ENCODE data around the gene KCTD17.

KCTD17 gene

GRCh38 chr22:37058917-37059701 is 7.6 kb downstream of the KCTD17 start:
- CTCF ChIA-PET, result no interaction called here

GRCh38 chr22:37059876-37060449 is 8.4 kb downstream of the KCTD17 start:
- POLR2A ChIA-PET, result no interaction called here
- DNase-seq (ENCODE audit: extremely low spot score), result no peak
- TF ChIP-seq ZNF384 (IDR thresholded peaks at IDR 0.05) (no peak), BHLHE40 (IDR thresholded peaks at IDR 0.05; ENCODE audit: borderline replicate concordance) (no peak)
- CTCF ChIA-PET, result no interaction called here

More at GRCh38 chr22:37058917-37059701, 7.6 kb downstream of the KCTD17 start:
- DNase-seq (ENCODE audit: extremely low spot score), result no peak
- no peak for TF ChIP-seq ZNF384 (IDR thresholded peaks at IDR 0.05)
- TF ChIP-seq FOXA1 (IDR thresholded peaks at IDR 0.05), result no peak
- no peak for TF ChIP-seq FOXM1 (IDR thresholded peaks at IDR 0.05; ENCODE audit: borderline replicate concordance)
- no peak for TF ChIP-seq FOXK2 (IDR thresholded peaks at IDR 0.05)
- POLR2A ChIA-PET, result no interaction called here

GRCh38 chr22:37060801-37061610 is 9.5 kb downstream of the KCTD17 start:
- TF ChIP-seq ZNF384 (IDR thresholded peaks at IDR 0.05), result no peak
- no peak for TF ChIP-seq SP1 (IDR thresholded peaks at IDR 0.05)
- TF ChIP-seq ELF4 (IDR thresholded peaks at IDR 0.05), result no peak
- no peak for TF ChIP-seq LEF1 (IDR thresholded peaks at IDR 0.05; ENCODE audit: borderline replicate concordance)
- TF ChIP-seq CTBP1 (IDR thresholded peaks at IDR 0.05; ENCODE audit: borderline replicate concordance), result no peak
- CTCF ChIA-PET, result no interaction called here
- POLR2A ChIA-PET, result interaction anchor here (0.8 to 1.4 kb wide), 2 partner anchors 9 to 10 kb away, joined by 3 to 6 read pairs; partner anchors contain the start of gene KCTD17
- DNase-seq (ENCODE audit: extremely low spot score), result no peak

GRCh38 chr22:37061611-37062375 is 10.3 kb downstream of the KCTD17 start:
- DNase-seq (ENCODE audit: extremely low spot score), result no peak
- TF ChIP-seq ELF4 (IDR thresholded peaks at IDR 0.05), result no peak
- ChIA-PET POLR2A (interaction anchor here (0.8 to 1.4 kb wide), 2 partner anchors 10 to 11 kb away, joined by 3 to 6 read pairs; partner anchors contain the start of gene KCTD17), CTCF (no interaction called here)

GRCh38 chr22:37062376-37062675 is 10.8 kb downstream of the KCTD17 start:
- CTCF ChIA-PET, result no interaction called here
- POLR2A ChIA-PET, result no interaction called here
- DNase-seq (ENCODE audit: extremely low spot score), result no peak
- TF ChIP-seq ELF4 (IDR thresholded peaks at IDR 0.05) (no peak), SUZ12 (IDR thresholded peaks at IDR 0.05) (no peak), BHLHE40 (IDR thresholded peaks at IDR 0.05; ENCODE audit: borderline replicate concordance) (no peak), NFRKB (IDR thresholded peaks at IDR 0.05) (no peak), FOXM1 (IDR thresholded peaks at IDR 0.05; ENCODE audit: borderline replicate concordance) (no peak), ARNT (IDR thresholded peaks at IDR 0.05) (no peak), SP1 (IDR thresholded peaks at IDR 0.05) (no peak), ZNF384 (IDR thresholded peaks at IDR 0.05) (no peak), CTBP1 (IDR thresholded peaks at IDR 0.05; ENCODE audit: borderline replicate concordance) (no peak), LEF1 (IDR thresholded peaks at IDR 0.05; ENCODE audit: borderline replicate concordance) (no peak), HDGF (IDR thresholded peaks at IDR 0.05; ENCODE audit: borderline replicate concordance) (no peak), FOXK2 (IDR thresholded peaks at IDR 0.05) (no peak), L3MBTL2 (conservative IDR thresholded peaks at IDR 0.05) (no peak), FOXA1 (IDR thresholded peaks at IDR 0.05) (no peak)

GRCh38 chr22:37062702-37063381 is 11.3 kb downstream of the KCTD17 start:
- CTCF ChIA-PET, result no interaction called here
- TF ChIP-seq PKNOX1 (IDR thresholded peaks at IDR 0.05), result no peak
- no peak for TF ChIP-seq ELF4 (IDR thresholded peaks at IDR 0.05)
- TF ChIP-seq HDGF (IDR thresholded peaks at IDR 0.05; ENCODE audit: borderline replicate concordance), result no peak
- no peak for TF ChIP-seq BHLHE40 (IDR thresholded peaks at IDR 0.05; ENCODE audit: borderline replicate concordance)
- TF ChIP-seq SUZ12 (IDR thresholded peaks at IDR 0.05), result no peak
- no peak for TF ChIP-seq SP1 (IDR thresholded peaks at IDR 0.05)
- no peak for TF ChIP-seq FOXK2 (IDR thresholded peaks at IDR 0.05)
- TF ChIP-seq FOXM1 (IDR thresholded peaks at IDR 0.05; ENCODE audit: borderline replicate concordance), result no peak
- TF ChIP-seq L3MBTL2 (conservative IDR thresholded peaks at IDR 0.05), result no peak
- TF ChIP-seq FOXA1 (IDR thresholded peaks at IDR 0.05), result no peak
- no peak for TF ChIP-seq TARDBP (IDR thresholded peaks at IDR 0.05)
- TF ChIP-seq ARNT (IDR thresholded peaks at IDR 0.05), result no peak
- TF ChIP-seq ZNF384 (IDR thresholded peaks at IDR 0.05), result no peak
- no peak for TF ChIP-seq NFRKB (IDR thresholded peaks at IDR 0.05)
- DNase-seq (ENCODE audit: extremely low spot score), result no peak
- POLR2A ChIA-PET, result no interaction called here

Data from HEK293T (cell line).